HS-5 (cell line): Measurements from ENCODE around the gene SZT2.
"Not testable (repeated sequence)": the region's sequence is repeated elsewhere in the genome, so short reads cannot be mapped to it uniquely, and the experiment has no call there.

Experiments used
- DNase-seq: peaks from one replicate; pipeline ENCODE4 v3.0.0-alpha.2; 2012; ENCODE audit warnings: low read depth

SZT2 gene

GRCh38 chr1:43388613-43389012, 1.1 kb upstream of the SZT2 start:
- no peak for DNase-seq

GRCh38 chr1:43392702-43393101, 3.0 kb downstream of the SZT2 start:
- no peak for DNase-seq

GRCh38 chr1:43395523-43395922, 5.8 kb downstream of the SZT2 start:
- no peak for DNase-seq

- DNase-seq = no peak
These were observed 6.4 kb downstream of the SZT2 start for GRCh38 chr1:43396059-43396458.

GRCh38 chr1:43398227-43398626, 8.5 kb downstream of the SZT2 start:
- DNase-seq = no peak

- not testable (repeated sequence) for DNase-seq
These were observed 10.7 kb downstream of the SZT2 start for GRCh38 chr1:43400441-43400840.

- no peak for DNase-seq
These were observed 12.6 kb downstream of the SZT2 start for GRCh38 chr1:43402089-43402865.

- DNase-seq = no peak
These were observed 14.7 kb downstream of the SZT2 start for GRCh38 chr1:43404353-43404752.

- no peak for DNase-seq
These were observed 15.6 kb downstream of the SZT2 start for GRCh38 chr1:43405219-43405875.

GRCh38 chr1:43405876-43406234, 16.2 kb downstream of the SZT2 start:
- no peak for DNase-seq

GRCh38 chr1:43410571-43410970, 20.9 kb downstream of the SZT2 start:
- no peak for DNase-seq

- DNase-seq = not testable (repeated sequence)
These were observed 23.7 kb downstream of the SZT2 start for GRCh38 chr1:43413426-43413825.

GRCh38 chr1:43414634-43415223, 25.0 kb downstream of the SZT2 start:
- DNase-seq = no peak

GRCh38 chr1:43415901-43416300, 26.2 kb downstream of the SZT2 start:
- no peak for DNase-seq

- no peak for DNase-seq
These were observed 29.2 kb downstream of the SZT2 start for GRCh38 chr1:43418858-43419257.

GRCh38 chr1:43419627-43420425, 30.1 kb downstream of the SZT2 start:
- no peak for DNase-seq

GRCh38 chr1:43420874-43421273, 31.2 kb downstream of the SZT2 start:
- no peak for DNase-seq

- DNase-seq = no peak
These were observed 31.7 kb downstream of the SZT2 start for GRCh38 chr1:43421396-43421795.

GRCh38 chr1:43421976-43422750, 32.5 kb downstream of the SZT2 start:
- DNase-seq = no peak

GRCh38 chr1:43422995-43423671, 33.4 kb downstream of the SZT2 start:
- DNase-seq = no peak
